Measurements from ENCODE around the gene TBC1D10B. TPM values are rescaled to one million over a fixed set of nuclear protein-coding genes. Genes with fewer than 3 reads are reported as not detected.

The TBC1D10B gene
- total and polyA plus RNA-seq, 2 of the 8 experiments (the other 6 are each of a cell fraction or from before 2014, with no cell fraction given) = 15.4 to 28.6 TPM

DNA sequence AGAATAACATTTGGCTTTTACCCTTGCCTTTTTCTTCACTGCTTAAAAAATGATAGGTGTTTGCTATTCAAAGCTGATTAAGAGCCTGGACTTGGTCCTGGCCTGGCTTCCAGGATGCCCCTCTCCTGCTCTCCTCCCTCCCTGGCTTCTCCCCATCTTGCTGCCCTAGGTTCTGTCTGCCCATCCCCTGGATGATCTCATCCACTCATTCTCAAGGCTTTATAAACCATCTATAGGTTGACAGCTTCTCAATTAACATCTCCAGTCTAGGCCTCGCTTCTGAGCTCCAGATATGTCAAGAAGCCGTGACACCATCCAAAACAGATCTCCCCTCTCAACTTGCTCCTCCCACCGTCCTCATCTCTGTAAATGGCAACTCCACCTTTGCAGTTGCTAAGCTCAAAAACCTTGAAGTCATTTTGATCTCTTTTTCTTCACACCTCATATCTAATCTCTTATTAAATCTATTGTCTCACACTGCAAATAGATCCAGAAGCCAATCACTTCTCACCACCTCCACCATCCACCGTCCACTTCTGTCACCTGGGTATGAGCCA lies 45.8 kb upstream of the TBC1D10B start (continued):
- TF ChIP-seq, protein P1, sequence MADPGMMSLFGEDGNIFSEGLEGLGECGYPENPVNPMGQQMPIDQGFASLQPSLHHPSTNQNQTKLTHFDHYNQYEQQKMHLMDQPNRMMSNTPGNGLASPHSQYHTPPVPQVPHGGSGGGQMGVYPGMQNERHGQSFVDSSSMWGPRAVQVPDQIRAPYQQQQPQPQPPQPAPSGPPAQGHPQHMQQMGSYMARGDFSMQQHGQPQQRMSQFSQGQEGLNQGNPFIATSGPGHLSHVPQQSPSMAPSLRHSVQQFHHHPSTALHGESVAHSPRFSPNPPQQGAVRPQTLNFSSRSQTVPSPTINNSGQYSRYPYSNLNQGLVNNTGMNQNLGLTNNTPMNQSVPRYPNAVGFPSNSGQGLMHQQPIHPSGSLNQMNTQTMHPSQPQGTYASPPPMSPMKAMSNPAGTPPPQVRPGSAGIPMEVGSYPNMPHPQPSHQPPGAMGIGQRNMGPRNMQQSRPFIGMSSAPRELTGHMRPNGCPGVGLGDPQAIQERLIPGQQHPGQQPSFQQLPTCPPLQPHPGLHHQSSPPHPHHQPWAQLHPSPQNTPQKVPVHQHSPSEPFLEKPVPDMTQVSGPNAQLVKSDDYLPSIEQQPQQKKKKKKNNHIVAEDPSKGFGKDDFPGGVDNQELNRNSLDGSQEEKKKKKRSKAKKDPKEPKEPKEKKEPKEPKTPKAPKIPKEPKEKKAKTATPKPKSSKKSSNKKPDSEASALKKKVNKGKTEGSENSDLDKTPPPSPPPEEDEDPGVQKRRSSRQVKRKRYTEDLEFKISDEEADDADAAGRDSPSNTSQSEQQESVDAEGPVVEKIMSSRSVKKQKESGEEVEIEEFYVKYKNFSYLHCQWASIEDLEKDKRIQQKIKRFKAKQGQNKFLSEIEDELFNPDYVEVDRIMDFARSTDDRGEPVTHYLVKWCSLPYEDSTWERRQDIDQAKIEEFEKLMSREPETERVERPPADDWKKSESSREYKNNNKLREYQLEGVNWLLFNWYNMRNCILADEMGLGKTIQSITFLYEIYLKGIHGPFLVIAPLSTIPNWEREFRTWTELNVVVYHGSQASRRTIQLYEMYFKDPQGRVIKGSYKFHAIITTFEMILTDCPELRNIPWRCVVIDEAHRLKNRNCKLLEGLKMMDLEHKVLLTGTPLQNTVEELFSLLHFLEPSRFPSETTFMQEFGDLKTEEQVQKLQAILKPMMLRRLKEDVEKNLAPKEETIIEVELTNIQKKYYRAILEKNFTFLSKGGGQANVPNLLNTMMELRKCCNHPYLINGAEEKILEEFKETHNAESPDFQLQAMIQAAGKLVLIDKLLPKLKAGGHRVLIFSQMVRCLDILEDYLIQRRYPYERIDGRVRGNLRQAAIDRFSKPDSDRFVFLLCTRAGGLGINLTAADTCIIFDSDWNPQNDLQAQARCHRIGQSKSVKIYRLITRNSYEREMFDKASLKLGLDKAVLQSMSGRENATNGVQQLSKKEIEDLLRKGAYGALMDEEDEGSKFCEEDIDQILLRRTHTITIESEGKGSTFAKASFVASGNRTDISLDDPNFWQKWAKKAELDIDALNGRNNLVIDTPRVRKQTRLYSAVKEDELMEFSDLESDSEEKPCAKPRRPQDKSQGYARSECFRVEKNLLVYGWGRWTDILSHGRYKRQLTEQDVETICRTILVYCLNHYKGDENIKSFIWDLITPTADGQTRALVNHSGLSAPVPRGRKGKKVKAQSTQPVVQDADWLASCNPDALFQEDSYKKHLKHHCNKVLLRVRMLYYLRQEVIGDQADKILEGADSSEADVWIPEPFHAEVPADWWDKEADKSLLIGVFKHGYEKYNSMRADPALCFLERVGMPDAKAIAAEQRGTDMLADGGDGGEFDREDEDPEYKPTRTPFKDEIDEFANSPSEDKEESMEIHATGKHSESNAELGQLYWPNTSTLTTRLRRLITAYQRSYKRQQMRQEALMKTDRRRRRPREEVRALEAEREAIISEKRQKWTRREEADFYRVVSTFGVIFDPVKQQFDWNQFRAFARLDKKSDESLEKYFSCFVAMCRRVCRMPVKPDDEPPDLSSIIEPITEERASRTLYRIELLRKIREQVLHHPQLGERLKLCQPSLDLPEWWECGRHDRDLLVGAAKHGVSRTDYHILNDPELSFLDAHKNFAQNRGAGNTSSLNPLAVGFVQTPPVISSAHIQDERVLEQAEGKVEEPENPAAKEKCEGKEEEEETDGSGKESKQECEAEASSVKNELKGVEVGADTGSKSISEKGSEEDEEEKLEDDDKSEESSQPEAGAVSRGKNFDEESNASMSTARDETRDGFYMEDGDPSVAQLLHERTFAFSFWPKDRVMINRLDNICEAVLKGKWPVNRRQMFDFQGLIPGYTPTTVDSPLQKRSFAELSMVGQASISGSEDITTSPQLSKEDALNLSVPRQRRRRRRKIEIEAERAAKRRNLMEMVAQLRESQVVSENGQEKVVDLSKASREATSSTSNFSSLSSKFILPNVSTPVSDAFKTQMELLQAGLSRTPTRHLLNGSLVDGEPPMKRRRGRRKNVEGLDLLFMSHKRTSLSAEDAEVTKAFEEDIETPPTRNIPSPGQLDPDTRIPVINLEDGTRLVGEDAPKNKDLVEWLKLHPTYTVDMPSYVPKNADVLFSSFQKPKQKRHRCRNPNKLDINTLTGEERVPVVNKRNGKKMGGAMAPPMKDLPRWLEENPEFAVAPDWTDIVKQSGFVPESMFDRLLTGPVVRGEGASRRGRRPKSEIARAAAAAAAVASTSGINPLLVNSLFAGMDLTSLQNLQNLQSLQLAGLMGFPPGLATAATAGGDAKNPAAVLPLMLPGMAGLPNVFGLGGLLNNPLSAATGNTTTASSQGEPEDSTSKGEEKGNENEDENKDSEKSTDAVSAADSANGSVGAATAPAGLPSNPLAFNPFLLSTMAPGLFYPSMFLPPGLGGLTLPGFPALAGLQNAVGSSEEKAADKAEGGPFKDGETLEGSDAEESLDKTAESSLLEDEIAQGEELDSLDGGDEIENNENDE (IDR thresholded peaks at IDR 0.05; ENCODE audit: insufficient replicate concordance, low read length) = no peak
- TF ChIP-seq BACH1 (IDR thresholded peaks at IDR 0.05; ENCODE audit: low read length) = no peak
- no peak for TF ChIP-seq POLR2AphosphoS5 (IDR thresholded peaks at IDR 0.05; ENCODE audit: low read depth, low read length)
- no peak for TF ChIP-seq CHD1 (IDR thresholded peaks at IDR 0.05; ENCODE audit: low read depth, low read length)
